CD14-positive monocyte (primary cell): ENCODE data around the gene ZFYVE28. TPM values are rescaled to one million over a fixed set of nuclear protein-coding genes. Genes with fewer than 3 reads are reported as not detected.

Experiments
- DNase-seq, 3 donors: peaks; one replicate each; pipeline ENCODE4 v3.0.0-alpha.2; 2011 to 2022
- H2AFZ ChIP-seq: 2 replicates; pipeline ENCODE4 v1.6.0; 2012; ENCODE audit warnings: mild to moderate bottlenecking, low read depth, low read length, inconsistent platforms; ENCODE audit not compliant: insufficient read depth, poor library complexity, severe bottlenecking
- H3K27ac ChIP-seq, 2 donors: 1 replicate in 1 of 2; 2 replicates in 1 of 2; pipeline ENCODE4 v1.5.1; 2012 to 2013; ENCODE audit warnings: low read length in 2 of 2, control low read depth in 1 of 2, inconsistent platforms in 1 of 2, low read depth in 1 of 2, mild to moderate bottlenecking in 1 of 2
- H3K27me3 ChIP-seq, 2 donors: one replicate each; pipeline versions ENCODE4 v1.6.0 to v1.6.1; 2011 to 2013; ENCODE audit warnings: low read length in 2 of 2; ENCODE audit not compliant: control insufficient read depth in 2 of 2, insufficient read depth in 2 of 2
- H3K36me3 ChIP-seq, 2 donors: replicated peaks in 1 of 2; 1 replicate in 1 of 2; 2 replicates in 1 of 2; pipeline versions ENCODE4 v1.5.1 to v1.6.1; 2012 to 2013; ENCODE audit warnings: low read length in 2 of 2, control low read depth in 1 of 2, inconsistent platforms in 1 of 2, mild to moderate bottlenecking in 1 of 2; ENCODE audit not compliant: insufficient read depth in 2 of 2, control insufficient read depth in 1 of 2
- H3K4me1 ChIP-seq, 2 donors: 1 replicate in 1 of 2; 2 replicates in 1 of 2; pipeline versions ENCODE4 v1.5.1 to v1.6.1; 2012 to 2013; ENCODE audit warnings: low read length in 2 of 2, control low read depth in 1 of 2, inconsistent platforms in 1 of 2, mild to moderate bottlenecking in 1 of 2, moderate library complexity in 1 of 2; ENCODE audit not compliant: insufficient read depth in 2 of 2, control insufficient read depth in 1 of 2
- H3K4me2 ChIP-seq: replicated peaks from 2 replicates; pipeline ENCODE3; 2012; ENCODE audit warnings: low read length, moderate library complexity, mild to moderate bottlenecking; ENCODE audit not compliant: poor library complexity, severe bottlenecking; ENCODE audit errors: extremely low read depth
- H3K4me3 ChIP-seq, 3 experiments: fragments of 200-600 bp in 1 of 3; sonication (generic) in 1 of 3; replicated peaks in 1 of 3; 1 replicate in 2 of 3; 2 replicates in 1 of 3; pipeline ENCODE4 v1.5.1; 2011 to 2013; ENCODE audit warnings: low read length in 3 of 3, mild to moderate bottlenecking in 3 of 3, control low read depth in 2 of 3, low read depth in 2 of 3, inconsistent platforms in 1 of 3, moderate library complexity in 1 of 3
- H3K79me2 ChIP-seq: 2 replicates; pipeline ENCODE4 v1.6.0; 2012; ENCODE audit warnings: mild to moderate bottlenecking, control low read depth, inconsistent platforms, low read length, moderate library complexity; ENCODE audit not compliant: insufficient read depth
- H3K9ac ChIP-seq: 2 replicates; pipeline ENCODE4 v1.6.0; 2017; ENCODE audit warnings: low read length, mild to moderate bottlenecking; ENCODE audit not compliant: insufficient read depth, poor library complexity, severe bottlenecking
- H3K9me3 ChIP-seq, 2 donors: replicated peaks in 1 of 2; 1 replicate in 1 of 2; 2 replicates in 1 of 2; pipeline versions ENCODE4 v1.5.1 to v1.6.1; 2012 to 2013; ENCODE audit warnings: low read length in 2 of 2, control low read depth in 1 of 2; ENCODE audit not compliant: control insufficient read depth in 1 of 2, insufficient read depth in 1 of 2
- H4K20me1 ChIP-seq: 2 replicates; pipeline ENCODE4 v1.6.0; 2012; ENCODE audit warnings: mild to moderate bottlenecking, low read length, control low read depth, moderate library complexity; ENCODE audit not compliant: insufficient read depth
- H3K27ac Mint-ChIP-seq, 7 donors: one replicate each; pipeline ENCODE4 v1.8.0; 2020; ENCODE audit warnings: mild to moderate bottlenecking in 7 of 7, mixed read lengths in 7 of 7, moderate library complexity in 6 of 7, inconsistent platforms in 2 of 7
- H3K27me3 Mint-ChIP-seq, 3 donors: one replicate each; pipeline ENCODE4 v1.8.0; 2021 to 2022; ENCODE audit warnings: low read depth in 3 of 3, mild to moderate bottlenecking in 3 of 3, mixed read lengths in 3 of 3, moderate library complexity in 3 of 3, inconsistent platforms in 1 of 3
- H3K36me3 Mint-ChIP-seq, 2 donors: one replicate each; pipeline ENCODE4 v1.8.0; 2020; ENCODE audit warnings: mixed read lengths in 2 of 2, inconsistent platforms in 1 of 2, mild to moderate bottlenecking in 1 of 2
- H3K4me1 Mint-ChIP-seq: one replicate; pipeline ENCODE4 v1.8.0; 2020; ENCODE audit warnings: mild to moderate bottlenecking, mixed read lengths
- H3K4me3 Mint-ChIP-seq, 2 donors: one replicate each; pipeline ENCODE4 v1.8.0; 2020; ENCODE audit warnings: mild to moderate bottlenecking in 2 of 2, mixed read lengths in 2 of 2, moderate library complexity in 1 of 2
- H3K9me3 Mint-ChIP-seq, 7 donors: one replicate each; pipeline ENCODE4 v1.8.0; 2020 to 2022; ENCODE audit warnings: mixed read lengths in 7 of 7, mild to moderate bottlenecking in 6 of 7, moderate library complexity in 6 of 7, inconsistent platforms in 2 of 7
- CTCF ChIP-seq: fragments of 200-600 bp; IDR thresholded peaks from one replicate; pipeline ENCODE4 v1.8.0; 2022; ENCODE audit warnings: antibody characterized with exemption, mild to moderate bottlenecking
- WGBS: methylation state at CpG from one replicate; pipeline ENCODE4 v1.1.5; 2013; ENCODE audit warnings: missing lambda C conversion rate; ENCODE audit not compliant: insufficient coverage; 5-methylcytosine and 5-hydroxymethylcytosine counted together
- intact Hi-C, 2 donors: fragments of 100-400 bp; cut with micrococcal nuclease; formaldehyde crosslinking; loops; one replicate each; pipeline versions ENCODE4 v1.15.0 to v1.15.1; 2023
- polyA plus RNA-seq, 3 donors: library from polyadenylated mRNA; depleted of rRNA in 1 of 3; unstranded in 2 of 3; stranded (reverse) in 1 of 3; fragments of 300-500 nt in 2 of 3; fragments of >200 nt in 1 of 3; fragmentation: Illumina TruSeq in 2 of 3; gene quantifications; 1 replicate in 2 of 3; 2 replicates in 1 of 3; pipeline ENCODE4 v1.2.3, GENCODE V29; 2012 to 2021

ZFYVE28 gene
- polyA plus RNA-seq, 3 donors = 1.0 to 4.4 (median 1.1) TPM

- Histone ChIP-seq H3K9me3 (peaks cover 0 to 19% of the 10 kb centered on the region in 2 donors), H3K79me2 (no peaks in the 10 kb centered on the region), H3K27ac (no peak overlapping the region), H3K27me3 (no peaks in the 10 kb centered on the region), H3K9ac (no peak overlapping the region), H3K36me3 (no peaks in the 10 kb centered on the region), H3K4me3 (no peak overlapping the region), H3K4me2 (no peak overlapping the region), H3K4me1 (no peaks in the 10 kb centered on the region), H2AFZ (no peak overlapping the region), H4K20me1 (no peaks in the 10 kb centered on the region)
- WGBS = 90% methylated on average over 29 of the region's 29 CpGs
- intact Hi-C loops = no loop called here
- Mint-ChIP-seq H3K4me1 (no peaks in the 10 kb centered on the region), H3K4me3 (no peak overlapping the region), H3K9me3 (peaks cover 2 to 23% (median 5%) of the 10 kb centered on the region in 7 donors), H3K27ac (no peak overlapping the region), H3K27me3 (peaks cover 2 to 14% (median 4%) of the 10 kb centered on the region in 3 donors), H3K36me3 (no peaks in the 10 kb centered on the region)
- no peak for DNase-seq
- no peak for TF ChIP-seq CTCF
These were observed 15.3 kb upstream of the ZFYVE28 start for GRCh38 chr4:2433609-2434350.

GRCh38 chr4:2432991-2433530 lies 14.6 kb upstream of the ZFYVE28 start:
- Mint-ChIP-seq H3K27ac (no peak overlapping the region), H3K36me3 (no peaks in the 10 kb centered on the region), H3K27me3 (peaks cover 2 to 14% (median 4%) of the 10 kb centered on the region in 3 donors), H3K4me1 (no peaks in the 10 kb centered on the region), H3K4me3 (no peak overlapping the region), H3K9me3 (peaks cover 4 to 25% (median 5%) of the 10 kb centered on the region in 7 donors)
- DNase-seq = peak in 1 of 3 donors; percentile 59
- Histone ChIP-seq H3K79me2 (no peaks in the 10 kb centered on the region), H3K4me1 (no peaks in the 10 kb centered on the region), H2AFZ (no peak overlapping the region), H3K4me3 (no peak overlapping the region), H3K9ac (no peak overlapping the region), H3K27ac (no peak overlapping the region), H3K9me3 (peaks cover 0 to 19% of the 10 kb centered on the region in 2 donors), H3K4me2 (no peak overlapping the region), H3K36me3 (no peaks in the 10 kb centered on the region), H4K20me1 (no peaks in the 10 kb centered on the region), H3K27me3 (no peaks in the 10 kb centered on the region)
- no peak for TF ChIP-seq CTCF
- intact Hi-C loops = no loop called here
- 58% methylated on average over 17 of the region's 20 CpGs for WGBS
